H1 (cell line): ENCODE measurements around the gene PDE6B. TPM values are rescaled to one million over a fixed set of nuclear protein-coding genes. Genes with fewer than 3 reads are reported as not detected.

Experiments
- CTCF ChIA-PET: fragments of 300-600 bp; sonication (Branson Sonifier 250); formaldehyde crosslinking; loops from one replicate; lab custom pipeline; 2021; ENCODE audit not compliant: partially characterized antibody; lab: Charles Lee
- POLR2A ChIA-PET: fragments of 300-600 bp; sonication (Branson Sonifier 250); formaldehyde crosslinking; loops from one replicate; lab custom pipeline; 2021; ENCODE audit warnings: inconsistent platforms; ENCODE audit not compliant: partially characterized antibody; lab: Charles Lee
- DNase-seq, 2 experiments: peaks; one replicate each; pipeline versions ENCODE4 v3.0.0 to v3.0.0-alpha.2; 2010 to 2022; ENCODE audit warnings: low spot score in 2 of 2, low read depth in 1 of 2, mixed read lengths in 1 of 2
- FAIRE-seq: peaks from 2 replicates; lab custom pipeline; 2011; peaks lifted over from hg19 to GRCh38; lab: Jason Lieb, UNC
- H2AFZ ChIP-seq: 2 replicates; pipeline ENCODE4 v1.8.1; 2012; ENCODE audit warnings: low read length, inconsistent platforms
- H2AK5ac ChIP-seq: 2 replicates; pipeline ENCODE4 v1.6.1; 2013; ENCODE audit warnings: low read depth, low read length
- H2BK120ac ChIP-seq: replicated peaks from 2 replicates; pipeline ENCODE3; 2013; ENCODE audit warnings: low read depth, low read length, inconsistent platforms
- H2BK12ac ChIP-seq: 2 replicates; pipeline ENCODE4 v1.6.1; 2013; ENCODE audit warnings: low read depth, low read length
- H2BK15ac ChIP-seq: 2 replicates; pipeline ENCODE4 v1.6.1; 2013; ENCODE audit warnings: low read length
- H2BK20ac ChIP-seq: 2 replicates; pipeline ENCODE4 v1.6.1; 2013; ENCODE audit warnings: low read length
- H2BK5ac ChIP-seq: 2 replicates; pipeline ENCODE4 v1.6.1; 2013; ENCODE audit warnings: low read depth, low read length
- H3K14ac ChIP-seq: 2 replicates; pipeline ENCODE4 v1.6.1; 2013; ENCODE audit warnings: inconsistent platforms; ENCODE audit not compliant: insufficient read length
- H3K18ac ChIP-seq: 2 replicates; pipeline ENCODE4 v1.6.1; 2013; ENCODE audit warnings: low read length; ENCODE audit errors: extremely low read depth
- H3K23ac ChIP-seq: 2 replicates; pipeline ENCODE4 v1.6.1; 2013; ENCODE audit warnings: inconsistent platforms; ENCODE audit not compliant: insufficient read length
- H3K23me2 ChIP-seq: 2 replicates; pipeline ENCODE4 v1.6.1; 2013; ENCODE audit warnings: low read depth, low read length
- H3K27ac ChIP-seq: 2 replicates; pipeline ENCODE4 v1.6.1; 2011; ENCODE audit warnings: low read depth, low read length, inconsistent platforms
- H3K27me3 ChIP-seq, 4 experiments: replicated peaks in 1 of 4; 1 replicate in 1 of 4; 2 replicates in 3 of 4; pipeline versions ENCODE4 v1.6.1 to v1.8.1; 2011 to 2013; ENCODE audit warnings: low read length in 3 of 4, mild to moderate bottlenecking in 3 of 4, inconsistent platforms in 2 of 4, mixed read lengths in 2 of 4, moderate library complexity in 1 of 4; ENCODE audit not compliant: control insufficient read depth in 3 of 4, insufficient read depth in 3 of 4; ENCODE audit errors: extremely low read depth in 1 of 4
- H3K36me3 ChIP-seq, 4 experiments: 2 replicates each; pipeline versions ENCODE4 v1.6.1 to v1.8.1; 2011 to 2013; ENCODE audit warnings: mild to moderate bottlenecking in 4 of 4, low read length in 3 of 4, moderate library complexity in 2 of 4, control low read depth in 1 of 4, inconsistent platforms in 1 of 4; ENCODE audit not compliant: insufficient read depth in 4 of 4, control insufficient read depth in 2 of 4
- H3K4ac ChIP-seq: replicated peaks from 2 replicates; pipeline ENCODE3; 2013; ENCODE audit warnings: low read length, low read depth, mixed read lengths, inconsistent platforms; ENCODE audit not compliant: insufficient read length
- H3K4me1 ChIP-seq, 4 experiments: replicated peaks in 1 of 4; 1 replicate in 1 of 4; 2 replicates in 3 of 4; pipeline versions ENCODE4 v1.6.1 to v1.8.1; 2011 to 2013; ENCODE audit warnings: low read length in 3 of 4, inconsistent platforms in 2 of 4, mixed read lengths in 1 of 4; ENCODE audit not compliant: insufficient read depth in 4 of 4, control insufficient read depth in 3 of 4
- H3K4me2 ChIP-seq, 2 experiments: 2 replicates each; pipeline versions ENCODE4 v1.6.1 to v1.8.1; 2011 to 2013; ENCODE audit warnings: low read depth in 2 of 2, low read length in 2 of 2, control low read depth in 1 of 2, inconsistent platforms in 1 of 2, mild to moderate bottlenecking in 1 of 2; ENCODE audit not compliant: insufficient read depth in 1 of 2
- H3K4me3 ChIP-seq, 4 experiments: fragments of 200-600, 300-600 bp in 1 of 4; sonication (generic), shearing (Covaris generic), sonication (Bioruptor Twin) in 1 of 4; 2 replicates each; pipeline versions ENCODE4 v1.5.1 to v1.8.1; 2011 to 2016; ENCODE audit warnings: low read length in 4 of 4, low read depth in 3 of 4, control low read depth in 2 of 4, inconsistent platforms in 2 of 4, mild to moderate bottlenecking in 2 of 4, mixed read lengths in 1 of 4, moderate library complexity in 1 of 4; ENCODE audit not compliant: insufficient read depth in 2 of 4; ENCODE audit errors: extremely low read depth in 1 of 4
- H3K56ac ChIP-seq: replicated peaks from 2 replicates; pipeline ENCODE3; 2013; ENCODE audit warnings: low read depth, mild to moderate bottlenecking, mixed read lengths, low read length, inconsistent platforms; ENCODE audit not compliant: insufficient read length
- H3K79me1 ChIP-seq: 2 replicates; pipeline ENCODE4 v1.6.1; 2013; ENCODE audit warnings: low read depth, low read length, control low read depth
- H3K79me2 ChIP-seq, 2 experiments: 2 replicates each; pipeline versions ENCODE4 v1.6.1 to v1.8.1; 2012 to 2013; ENCODE audit warnings: low read length in 2 of 2, mild to moderate bottlenecking in 2 of 2, inconsistent platforms in 1 of 2; ENCODE audit not compliant: insufficient read depth in 2 of 2, control insufficient read depth in 1 of 2
- H3K9ac ChIP-seq, 4 experiments: replicated peaks in 1 of 4; 1 replicate in 1 of 4; 2 replicates in 3 of 4; pipeline versions ENCODE4 v1.6.1 to v1.8.1; 2011 to 2013; ENCODE audit warnings: low read depth in 3 of 4, low read length in 3 of 4, control low read depth in 2 of 4, mild to moderate bottlenecking in 2 of 4, moderate library complexity in 2 of 4, inconsistent platforms in 1 of 4; ENCODE audit errors: extremely low read depth in 1 of 4
- H3K9me3 ChIP-seq, 2 experiments: 2 replicates each; pipeline versions ENCODE4 v1.6.1 to v1.8.1; 2012 to 2013; ENCODE audit warnings: mild to moderate bottlenecking in 2 of 2, moderate library complexity in 2 of 2, control low read depth in 1 of 2, inconsistent platforms in 1 of 2, low read depth in 1 of 2, low read length in 1 of 2, mixed read lengths in 1 of 2; ENCODE audit not compliant: insufficient read depth in 2 of 2
- H4K20me1 ChIP-seq, 2 experiments: replicated peaks in 1 of 2; 2 replicates each; pipeline versions ENCODE3 to v1.8.1; 2011 to 2013; ENCODE audit warnings: inconsistent platforms in 2 of 2, low read length in 2 of 2, mild to moderate bottlenecking in 1 of 2; ENCODE audit not compliant: insufficient read depth in 2 of 2, control insufficient read depth in 1 of 2
- H4K5ac ChIP-seq: 2 replicates; pipeline ENCODE4 v1.6.1; 2013; ENCODE audit warnings: low read length, low read depth, mixed read lengths, inconsistent platforms; ENCODE audit not compliant: insufficient read length
- H4K8ac ChIP-seq: 2 replicates; pipeline ENCODE4 v1.8.0; 2013; ENCODE audit warnings: mild to moderate bottlenecking, moderate library complexity, low read length, inconsistent platforms; ENCODE audit not compliant: insufficient read depth; ENCODE audit errors: extremely low read depth
- H4K91ac ChIP-seq: replicated peaks from 2 replicates; pipeline ENCODE3; 2013; ENCODE audit warnings: low read length, mixed read lengths, inconsistent platforms; ENCODE audit not compliant: insufficient read length
- ATF2 ChIP-seq: IDR thresholded peaks from 2 replicates; pipeline ENCODE4 v1.6.1; 2012; ENCODE audit warnings: low read length, inconsistent platforms
- KDM4A ChIP-seq: IDR thresholded peaks from one replicate; pipeline ENCODE4 v1.7.1; 2012; ENCODE audit warnings: low read depth, mild to moderate bottlenecking, moderate library complexity, low read length, inconsistent platforms; ENCODE audit not compliant: severe bottlenecking
- PHF8 ChIP-seq: fragments of 200-600 bp; sonication (generic); conservative IDR thresholded peaks from 2 replicates; pipeline ENCODE4 v1.7.1; 2012; ENCODE audit warnings: low read depth, mild to moderate bottlenecking, inconsistent platforms, low read length, moderate library complexity
- RFX5 ChIP-seq: IDR thresholded peaks from 2 replicates; pipeline ENCODE4 v1.6.1; 2011; ENCODE audit warnings: low read depth, low read length, improper control_type of control experiment, borderline replicate concordance
- RNF2 ChIP-seq: fragments of 200-900, 300-1000 bp; sonication (generic); IDR thresholded peaks from 2 replicates; pipeline ENCODE4 v1.7.1; 2016; ENCODE audit warnings: borderline replicate concordance, low read depth, mild to moderate bottlenecking, antibody characterized with exemption, low read length; ENCODE audit not compliant: poor library complexity, severe bottlenecking; ENCODE audit errors: missing control alignments
- WGBS, 2 experiments: shearing (Covaris generic) in 1 of 2; methylation state at CpG; one replicate each; pipeline versions ENCODE4 v1.1.6 to v1.1.7; 2013 to 2015; ENCODE audit warnings: low lambda C conversion rate in 2 of 2, mixed read lengths in 2 of 2, inconsistent platforms in 1 of 2, low coverage in 1 of 2, missing lambda C conversion rate in 1 of 2; ENCODE audit not compliant: insufficient replicate concordance in 2 of 2, insufficient coverage in 1 of 2, insufficient read length in 1 of 2; ENCODE audit errors: extremely low coverage in 1 of 2, missing lambda C conversion rate in 1 of 2; 5-methylcytosine and 5-hydroxymethylcytosine counted together
- polyA plus RNA-seq, 7 experiments: library from polyadenylated mRNA; depleted of rRNA in 3 of 7; stranded (reverse) in 5 of 7; unstranded in 2 of 7; fragments of >200 nt in 5 of 7; fragments of 200-250 nt in 2 of 7; gene quantifications; 1 replicate in 5 of 7; 2 replicates in 1 of 7; 4 replicates in 1 of 7; pipeline versions ENCODE4 v1.2.1 to v1.2.3, GENCODE V29; 2011 to 2013; ENCODE audit warnings: missing spikeins in 2 of 7, mixed read lengths in 2 of 7
- total RNA-seq: library from RNA; stranded (reverse); fragmentation: NEBNext Ultra II Directional; extraction: Animal tissue kit (Norgen Biotek cat#: 25700); gene quantifications from 2 replicates; pipeline ENCODE4 v1.2.1, GENCODE V29; 2021
- TF ChIP-seq, protein P1 (sequence below): IDR thresholded peaks from 2 replicates; pipeline ENCODE4 v1.6.1; 2011; ENCODE audit warnings: low read length, improper control_type of control experiment

Gene PDE6B
- total and polyA plus RNA-seq, 2 of the 8 experiments (the other 6 are each of a cell fraction or from before 2014, with no cell fraction given): 4.1 to 8.4 TPM

GRCh38 chr4:633406-633805, 8.0 kb downstream of the PDE6B start:
- ChIA-PET POLR2A (no interaction called here), CTCF (interaction anchor here (0.9 to 1.0 kb wide), 2 partner anchors 16 to 27 kb away, joined by 3 to 4 read pairs; no protein-coding TSS in a partner anchor)
- H3K14ac ChIP-seq: no peak overlapping the region
- H2BK15ac ChIP-seq: no peak overlapping the region
- H2BK20ac ChIP-seq: no peak overlapping the region
- H3K9me3 ChIP-seq: peaks cover 10 to 11% of the 10 kb centered on the region in 2 experiments; a peak in 3 of 4 replicates
- no peak overlapping the region for H3K23ac ChIP-seq
- H3K4ac ChIP-seq: no peak overlapping the region
- H2BK12ac ChIP-seq: no peak overlapping the region
- TF ChIP-seq, protein P1, sequence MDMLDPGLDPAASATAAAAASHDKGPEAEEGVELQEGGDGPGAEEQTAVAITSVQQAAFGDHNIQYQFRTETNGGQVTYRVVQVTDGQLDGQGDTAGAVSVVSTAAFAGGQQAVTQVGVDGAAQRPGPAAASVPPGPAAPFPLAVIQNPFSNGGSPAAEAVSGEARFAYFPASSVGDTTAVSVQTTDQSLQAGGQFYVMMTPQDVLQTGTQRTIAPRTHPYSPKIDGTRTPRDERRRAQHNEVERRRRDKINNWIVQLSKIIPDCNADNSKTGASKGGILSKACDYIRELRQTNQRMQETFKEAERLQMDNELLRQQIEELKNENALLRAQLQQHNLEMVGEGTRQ: no peak
- TF ChIP-seq RNF2 (no peak), ATF2 (no peak), RFX5 (no peak), PHF8 (no peak), KDM4A (no peak)
- H4K20me1 ChIP-seq: peaks cover 0 to 2% of the 10 kb centered on the region in 2 experiments
- no peak overlapping the region for H3K9ac ChIP-seq
- H3K4me1 ChIP-seq: no peaks in the 10 kb centered on the region
- no peaks in the 10 kb centered on the region for H3K79me2 ChIP-seq
- no peak overlapping the region for H3K18ac ChIP-seq
- no peak overlapping the region for H3K4me2 ChIP-seq
- no peak for DNase-seq
- H3K79me1 ChIP-seq: no peaks in the 10 kb centered on the region
- H2BK120ac ChIP-seq: no peak overlapping the region
- no peak overlapping the region for H4K5ac ChIP-seq
- H4K8ac ChIP-seq: peak overlapping the region; percentile 25; the same call in 1 of the 2 replicates
- no peaks in the 10 kb centered on the region; a peak in 1 of 7 replicates for H3K27me3 ChIP-seq
- no peak overlapping the region for H3K56ac ChIP-seq
- H2AK5ac ChIP-seq: no peak overlapping the region
- H3K36me3 ChIP-seq: no peaks in the 10 kb centered on the region
- H4K91ac ChIP-seq: no peak overlapping the region
- H2AFZ ChIP-seq: no peak overlapping the region
- H3K27ac ChIP-seq: no peak overlapping the region
- no peak overlapping the region for H2BK5ac ChIP-seq
- no peaks in the 10 kb centered on the region for H3K23me2 ChIP-seq
- no peak for FAIRE-seq
- no peak overlapping the region for H3K4me3 ChIP-seq
- WGBS, 2 experiments: 81% methylated on average over 9 of the region's 9 CpGs; no CpG with 5 or more reads in 1 of the 2 experiments
